NCI-H524 treated with DMSO at 0.1 percent for 48 hours (cell line): Measurements from ENCODE around the gene NUMB.

Source experiments
- DNase-seq: peaks from one replicate; lab custom pipeline; 2025; lab: John Stamatoyannopoulos, UW

The NUMB gene

GRCh38 chr14:73261075-73261474 is 197.3 kb downstream of the NUMB start:
- no peak for DNase-seq

GRCh38 chr14:73260574-73260973 is 197.8 kb downstream of the NUMB start:
- no peak for DNase-seq

- DNase-seq = no peak
These were observed 198.5 kb downstream of the NUMB start for GRCh38 chr14:73259837-73260236.

- no peak for DNase-seq
These were observed 199.3 kb downstream of the NUMB start for GRCh38 chr14:73258845-73259611.

GRCh38 chr14:73258076-73258475 is 200.3 kb downstream of the NUMB start:
- no peak for DNase-seq

GRCh38 chr14:73255693-73256225 is 202.6 kb downstream of the NUMB start:
- DNase-seq = no peak

GRCh38 chr14:73255005-73255400 is 203.3 kb downstream of the NUMB start:
- no peak for DNase-seq

GRCh38 chr14:73254247-73255004 is 203.9 kb downstream of the NUMB start:
- DNase-seq = no peak

- no peak for DNase-seq
These were observed 204.6 kb downstream of the NUMB start for GRCh38 chr14:73253721-73254120.

GRCh38 chr14:73253323-73253610 is 205.1 kb downstream of the NUMB start:
- DNase-seq = no peak

GRCh38 chr14:73252491-73253322 is 205.6 kb downstream of the NUMB start:
- no peak for DNase-seq

- DNase-seq = no peak
These were observed 206.7 kb downstream of the NUMB start for GRCh38 chr14:73251516-73252215.

- DNase-seq = no peak
These were observed 207.4 kb downstream of the NUMB start for GRCh38 chr14:73250781-73251500.

- no peak for DNase-seq
These were observed 208.0 kb downstream of the NUMB start for GRCh38 chr14:73250317-73250713.

GRCh38 chr14:73249564-73250316 is 208.6 kb downstream of the NUMB start:
- no peak for DNase-seq

- no peak for DNase-seq
These were observed 209.2 kb downstream of the NUMB start for GRCh38 chr14:73249108-73249507.

- no peak for DNase-seq
These were observed 210.1 kb downstream of the NUMB start for GRCh38 chr14:73248108-73248868.

GRCh38 chr14:73246387-73247150 is 211.8 kb downstream of the NUMB start:
- no peak for DNase-seq
